Measurements from ENCODE around the gene ZMYM1. TPM values are rescaled to one million over a fixed set of nuclear protein-coding genes. Genes with fewer than 3 reads are reported as not detected.

ZMYM1 gene
- 12.6 TPM for total RNA-seq
- long read RNA-seq, partial matches to known transcripts, result 5 of 17 reads
- long read RNA-seq, other reads (novel, unspliced or antisense), result 10 of 17 reads

DNA sequence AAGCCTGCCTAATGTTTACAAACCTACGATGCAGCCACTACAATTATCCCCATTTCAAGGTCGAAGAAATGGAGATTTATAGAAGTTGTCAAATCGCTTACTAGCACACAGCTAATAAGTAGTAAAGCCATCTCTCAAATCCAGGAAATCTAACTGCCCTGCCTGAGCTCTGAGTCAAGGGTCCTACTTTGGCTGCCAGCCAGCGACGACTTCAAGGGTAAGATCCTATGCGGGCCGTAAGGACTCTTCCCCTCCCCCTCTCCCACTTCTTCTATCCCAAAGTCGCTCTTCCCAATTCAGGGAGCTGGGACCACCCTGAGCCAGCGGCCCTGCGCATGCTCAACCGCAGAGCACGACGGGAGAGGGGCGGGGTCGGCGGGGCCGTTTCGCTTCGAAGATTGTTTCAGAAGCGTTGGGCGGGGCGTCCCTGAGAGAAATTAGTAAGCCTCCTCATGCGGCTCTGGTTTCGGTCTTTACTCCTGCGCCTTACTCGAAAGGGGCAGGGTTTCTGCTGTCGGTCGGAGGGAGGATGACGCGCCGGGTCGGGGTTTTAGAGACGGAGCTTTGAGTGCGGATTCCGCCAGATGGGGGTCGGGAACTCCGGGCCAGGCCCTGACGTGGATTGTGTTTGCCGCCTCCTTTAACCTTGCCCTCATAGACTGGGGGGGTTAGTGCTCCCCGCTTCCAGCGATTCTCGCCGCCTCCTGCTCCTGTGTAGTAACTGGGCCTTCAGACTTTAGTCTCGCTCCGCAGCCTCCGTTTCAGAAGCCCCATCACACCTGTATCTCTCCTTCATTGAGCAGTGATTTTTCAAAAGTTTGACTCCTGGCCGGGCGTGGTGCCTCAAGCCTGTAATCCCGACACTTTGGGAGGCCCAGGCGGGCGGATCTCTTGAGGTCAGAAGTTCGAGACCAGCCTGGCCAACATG, at the start of gene ZMYM1:
Gene ZMYM1 (plus strand): TSS at position 383 of the 928 bp plus-strand sequence. CDS start 14,603 bp downstream, outside the sequence.
- DNase-seq (peak; percentile 90), ATAC-seq (peak; percentile 96 to 99)
- Histone ChIP-seq H3K4me1 (peaks cover 16% of the 10 kb centered on the region), H3K36me3 (no peaks in the 10 kb centered on the region), H3K27ac (peak within 1 kb of the TSS; percentile 86), H3K27me3 (ENCODE audit: low read depth) (no peaks in the 10 kb centered on the region), H3K9me3 (no peaks in the 10 kb centered on the region), H3K4me3 (peak within 1 kb of the TSS; percentile 68)
- TF ChIP-seq, protein P1, sequence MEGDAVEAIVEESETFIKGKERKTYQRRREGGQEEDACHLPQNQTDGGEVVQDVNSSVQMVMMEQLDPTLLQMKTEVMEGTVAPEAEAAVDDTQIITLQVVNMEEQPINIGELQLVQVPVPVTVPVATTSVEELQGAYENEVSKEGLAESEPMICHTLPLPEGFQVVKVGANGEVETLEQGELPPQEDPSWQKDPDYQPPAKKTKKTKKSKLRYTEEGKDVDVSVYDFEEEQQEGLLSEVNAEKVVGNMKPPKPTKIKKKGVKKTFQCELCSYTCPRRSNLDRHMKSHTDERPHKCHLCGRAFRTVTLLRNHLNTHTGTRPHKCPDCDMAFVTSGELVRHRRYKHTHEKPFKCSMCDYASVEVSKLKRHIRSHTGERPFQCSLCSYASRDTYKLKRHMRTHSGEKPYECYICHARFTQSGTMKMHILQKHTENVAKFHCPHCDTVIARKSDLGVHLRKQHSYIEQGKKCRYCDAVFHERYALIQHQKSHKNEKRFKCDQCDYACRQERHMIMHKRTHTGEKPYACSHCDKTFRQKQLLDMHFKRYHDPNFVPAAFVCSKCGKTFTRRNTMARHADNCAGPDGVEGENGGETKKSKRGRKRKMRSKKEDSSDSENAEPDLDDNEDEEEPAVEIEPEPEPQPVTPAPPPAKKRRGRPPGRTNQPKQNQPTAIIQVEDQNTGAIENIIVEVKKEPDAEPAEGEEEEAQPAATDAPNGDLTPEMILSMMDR (IDR thresholded peaks at IDR 0.05), result no peak
- intact Hi-C loops (cut with DNase I), result no loop called here

DNA sequence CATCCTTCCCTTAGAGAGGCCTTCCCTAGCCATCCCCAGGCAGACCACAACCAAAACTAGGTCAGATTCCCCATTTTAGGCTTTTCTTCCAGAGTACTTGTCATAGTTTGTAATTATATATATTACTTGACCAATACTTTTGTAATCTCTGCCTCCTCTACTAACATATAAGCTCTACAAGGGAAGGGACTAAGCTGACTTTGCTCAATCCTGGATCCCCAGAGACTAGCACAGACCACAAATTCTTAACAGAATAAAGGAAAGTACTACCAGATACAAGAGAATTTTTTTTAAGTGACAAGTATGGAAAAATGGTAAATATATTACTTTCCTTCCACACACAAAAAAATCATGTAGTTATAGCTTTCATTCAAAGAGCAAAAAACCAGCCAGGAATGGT, 49.4 kb upstream of the ZMYM1 start:
- TF ChIP-seq, protein P1 (IDR thresholded peaks at IDR 0.05), result no peak
- H3K27ac ChIP-seq, result no peak overlapping the region
- H3K4me1 ChIP-seq, result peaks cover 21% of the 10 kb centered on the region
- H3K36me3 ChIP-seq, result peaks cover 12% of the 10 kb centered on the region
- ATAC-seq (no peak), DNase-seq (no peak)
- H3K27me3 ChIP-seq (ENCODE audit: low read depth), result no peaks in the 10 kb centered on the region
- peaks cover 5% of the 10 kb centered on the region for H3K9me3 ChIP-seq
- peak overlapping the region; percentile 70 for H3K4me3 ChIP-seq
- intact Hi-C loops (cut with DNase I), result no loop called here

DNA sequence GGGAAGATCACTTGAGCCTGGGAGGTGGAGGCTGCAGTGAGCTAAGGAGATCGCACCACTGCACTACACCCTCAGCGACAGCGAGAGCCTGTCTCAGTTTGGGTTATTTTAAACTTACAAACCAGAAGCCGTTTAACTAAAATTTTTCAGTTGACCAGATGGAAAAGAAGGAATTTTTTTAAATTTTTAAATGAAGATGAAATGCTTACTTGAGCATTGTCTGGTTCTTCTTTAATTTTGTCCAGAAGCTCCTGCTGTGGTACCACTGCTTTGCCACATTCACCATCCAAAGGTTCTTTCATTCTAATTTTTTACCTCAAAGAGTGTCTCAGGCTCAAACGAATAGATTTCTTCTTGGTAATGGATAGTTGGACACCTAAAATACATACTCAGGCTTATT, 48.8 kb upstream of the ZMYM1 start:
- no peaks in the 10 kb centered on the region for H3K27me3 ChIP-seq (ENCODE audit: low read depth)
- TF ChIP-seq, protein P1 (IDR thresholded peaks at IDR 0.05), result no peak
- intact Hi-C loops (cut with DNase I), result no loop called here
- DNase-seq (no peak), ATAC-seq (no peak)
- H3K27ac ChIP-seq, result peak overlapping the region; percentile 86
- peaks cover 12% of the 10 kb centered on the region for H3K36me3 ChIP-seq
- peaks cover 5% of the 10 kb centered on the region for H3K9me3 ChIP-seq
- H3K4me3 ChIP-seq, result peak overlapping the region; percentile 70
- H3K4me1 ChIP-seq, result peaks cover 21% of the 10 kb centered on the region

DNA sequence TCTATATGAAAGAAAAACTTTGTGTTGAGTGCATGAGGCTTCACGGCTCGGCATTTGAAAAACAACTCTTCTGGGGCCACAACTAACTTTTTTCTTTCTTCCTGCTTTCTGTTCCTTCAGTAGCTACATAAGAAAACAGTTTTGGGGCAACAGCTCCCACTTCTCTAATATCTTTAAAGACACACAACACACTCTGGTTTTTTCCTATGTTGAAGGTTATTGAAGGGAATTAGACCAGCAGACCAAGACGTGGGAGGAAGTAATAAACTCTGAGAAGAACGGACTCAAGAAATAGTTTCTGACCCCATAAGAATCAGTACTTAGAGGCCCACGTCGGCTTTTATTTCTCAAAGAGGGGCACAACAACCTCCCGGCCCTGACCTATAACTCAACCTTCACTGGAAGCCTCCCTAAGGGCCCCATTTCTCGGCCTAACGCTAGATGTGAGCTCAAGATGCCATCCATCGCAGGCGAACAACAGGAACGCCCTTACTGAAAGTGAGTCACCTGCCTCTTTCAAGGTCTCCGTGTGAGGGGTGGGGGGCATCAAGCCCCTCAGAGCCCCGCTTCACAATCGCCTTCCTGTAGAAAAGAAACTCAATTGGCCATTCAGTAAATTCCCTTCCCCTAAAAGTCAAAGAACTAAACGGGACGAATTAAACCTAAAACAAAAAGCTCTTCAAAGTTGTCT, 48.3 kb upstream of the ZMYM1 start:
- peaks cover 21% of the 10 kb centered on the region for H3K4me1 ChIP-seq
- no peaks in the 10 kb centered on the region for H3K27me3 ChIP-seq (ENCODE audit: low read depth)
- intact Hi-C loops (cut with DNase I), result no loop called here
- no peak for DNase-seq
- peaks cover 12% of the 10 kb centered on the region for H3K36me3 ChIP-seq
- TF ChIP-seq, protein P1 (IDR thresholded peaks at IDR 0.05), result no peak
- ATAC-seq, result peak; percentile 53 to 74
- peak overlapping the region; percentile 70 for H3K4me3 ChIP-seq
- peaks cover 5% of the 10 kb centered on the region for H3K9me3 ChIP-seq
- H3K27ac ChIP-seq, result peak overlapping the region; percentile 86

DNA sequence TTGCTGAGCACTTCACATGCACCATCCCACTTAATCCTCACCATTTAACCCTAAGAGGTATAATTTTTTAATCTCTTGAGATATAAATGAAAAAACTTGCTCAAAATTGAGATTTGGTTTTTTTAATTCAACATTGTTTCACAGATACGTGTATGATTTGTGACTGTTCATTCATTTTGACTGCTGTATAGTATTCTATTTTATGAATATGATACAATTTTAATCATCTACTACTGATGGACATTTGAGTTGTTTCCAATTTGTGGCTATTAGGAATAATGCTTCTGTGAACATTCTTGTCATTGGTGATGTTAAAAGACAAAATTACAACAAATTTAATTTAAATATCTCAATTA, 46.8 kb upstream of the ZMYM1 start:
- Histone ChIP-seq H3K27me3 (ENCODE audit: low read depth) (no peaks in the 10 kb centered on the region), H3K36me3 (peaks cover 4% of the 10 kb centered on the region), H3K4me1 (peaks cover 21% of the 10 kb centered on the region), H3K27ac (no peak overlapping the region), H3K9me3 (peaks cover 5% of the 10 kb centered on the region), H3K4me3 (peak overlapping the region; percentile 70)
- intact Hi-C loops (cut with DNase I), result no loop called here
- TF ChIP-seq, protein P1 (IDR thresholded peaks at IDR 0.05), result no peak
- ATAC-seq, result no peak
- no peak for DNase-seq
